ENCODE data around the gene HEPACAM2.

GRCh38 chr7:93265220-93265619, 39.0 kb upstream of the HEPACAM2 start:
- TF ChIP-seq MAX (IDR thresholded peaks at IDR 0.05) (no peak), CTCF (IDR thresholded peaks at IDR 0.05) (no peak), CEBPB (IDR thresholded peaks at IDR 0.05) (no peak), RFX5 (IDR thresholded peaks at IDR 0.05) (no peak), POLR2A (IDR thresholded peaks at IDR 0.05; ENCODE audit: low read length) (no peak), RNF2 (IDR thresholded peaks at IDR 0.05; ENCODE audit: borderline replicate concordance, low read depth) (no peak), E2F6 (IDR thresholded peaks at IDR 0.05; ENCODE audit: borderline replicate concordance, low read depth) (no peak), MAZ (IDR thresholded peaks at IDR 0.05; ENCODE audit: borderline replicate concordance, low read depth, low read length) (no peak), CBX8 (IDR thresholded peaks at IDR 0.05) (no peak), POLR2AphosphoS2 (conservative IDR thresholded peaks at IDR 0.05; ENCODE audit: low read length) (no peak), CHD2 (IDR thresholded peaks at IDR 0.05; ENCODE audit: low read length, partially characterized antibody) (no peak)
